ENCODE data around the gene DSCAML1.
"Not testable (repeated sequence)": the region's sequence is repeated elsewhere in the genome, so short reads cannot be mapped to it uniquely, and the experiment has no call there.

DSCAML1 gene

GRCh38 chr11:117766026-117766425 is 31.0 kb downstream of the DSCAML1 start:
- DNase-seq (ENCODE audit: low read depth in 1 of 2, low spot score in 1 of 2) = no peak

DNA sequence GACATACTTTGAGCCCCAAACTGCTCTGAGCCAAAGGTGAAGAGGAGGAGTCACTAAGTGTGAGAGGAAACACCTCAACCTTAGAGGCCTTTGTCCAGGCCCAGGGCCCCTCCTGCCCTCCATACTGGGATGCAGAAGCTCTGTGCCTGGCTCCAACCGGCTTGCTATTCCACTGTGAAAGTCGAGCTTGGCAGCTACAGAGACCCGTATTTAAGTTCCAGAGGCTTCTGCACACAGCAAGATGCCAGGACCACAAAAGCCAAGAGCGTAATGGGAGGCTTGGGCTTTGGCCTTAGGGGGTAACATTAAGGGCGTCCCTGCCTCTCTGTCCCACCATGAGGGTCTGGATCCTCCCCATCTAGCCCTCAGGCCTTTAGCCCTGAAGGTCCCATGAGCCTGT is 31.9 kb downstream of the DSCAML1 start:
- no peak for DNase-seq (ENCODE audit: low read depth in 1 of 2, low spot score in 1 of 2)

DNA sequence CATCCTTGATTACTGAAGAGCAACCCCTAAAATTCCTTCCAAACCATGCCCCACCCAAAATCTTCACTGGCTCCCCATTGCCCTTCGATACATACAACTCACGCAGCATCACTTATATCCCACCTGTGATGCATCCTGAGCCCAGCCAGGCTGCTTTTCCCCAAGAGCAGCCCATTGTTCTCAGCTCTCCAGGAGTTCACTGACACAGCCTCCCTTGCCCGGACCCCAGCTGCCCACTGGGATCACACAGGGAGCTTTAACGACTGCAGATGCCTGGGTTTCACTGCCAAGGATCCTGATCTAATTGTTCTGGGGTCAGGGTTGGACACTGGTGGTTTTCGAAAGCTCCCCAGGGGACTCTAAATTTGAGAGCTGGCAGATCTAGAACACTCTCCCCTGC is 33.6 kb downstream of the DSCAML1 start:
- not testable (repeated sequence) for DNase-seq (ENCODE audit: low read depth in 1 of 2, low spot score in 1 of 2)

GRCh38 chr11:117761993-117762392 is 35.0 kb downstream of the DSCAML1 start:
- DNase-seq (ENCODE audit: low read depth in 1 of 2, low spot score in 1 of 2) = no peak

GRCh38 chr11:117759305-117759704 is 37.7 kb downstream of the DSCAML1 start:
- DNase-seq (ENCODE audit: low read depth in 1 of 2, low spot score in 1 of 2) = no peak

DNA sequence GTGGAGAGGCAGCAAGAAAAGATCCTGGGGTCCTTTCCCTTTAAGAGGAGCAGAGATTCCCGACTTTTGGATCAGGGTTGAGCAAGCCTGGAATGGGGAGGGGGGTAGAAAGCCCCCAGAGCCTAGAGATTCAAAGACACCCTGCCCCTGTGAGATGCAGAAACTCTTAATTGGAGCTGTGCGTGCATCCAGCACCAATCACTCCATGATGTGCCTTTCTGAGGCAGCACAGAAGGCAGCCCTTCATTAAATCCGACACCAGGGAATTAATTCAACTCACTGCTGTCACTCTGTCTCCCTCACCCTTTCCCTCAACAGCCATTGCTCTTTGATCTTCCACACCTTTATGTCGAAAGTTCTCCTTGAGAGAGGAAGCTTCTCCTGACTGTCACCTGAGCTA is 43.0 kb downstream of the DSCAML1 start:
- no peak for DNase-seq (ENCODE audit: low read depth in 1 of 2, low spot score in 1 of 2)

GRCh38 chr11:117752721-117753237 is 44.2 kb downstream of the DSCAML1 start:
- DNase-seq (ENCODE audit: low read depth in 1 of 2, low spot score in 1 of 2) = no peak

DNA sequence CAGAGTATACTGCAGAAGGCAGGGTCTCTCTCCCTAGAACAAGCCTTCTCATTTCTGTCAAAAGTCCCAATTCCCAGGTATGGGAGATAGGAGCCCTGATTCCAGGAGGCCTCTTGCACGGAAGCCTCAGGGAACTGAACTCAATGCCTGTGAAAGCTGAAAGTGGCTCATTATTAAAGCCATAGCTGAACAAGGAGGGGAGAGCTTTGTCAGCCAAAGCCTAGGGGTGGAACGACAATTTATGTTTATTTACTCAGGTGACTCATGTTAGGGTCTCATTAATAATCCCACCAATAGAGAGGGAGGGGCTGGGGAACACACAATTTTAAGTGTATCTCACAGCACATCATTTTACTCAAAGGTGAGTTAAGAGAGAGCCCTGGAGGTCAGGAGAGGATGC is 44.9 kb downstream of the DSCAML1 start:
- DNase-seq (ENCODE audit: low read depth in 1 of 2, low spot score in 1 of 2) = no peak

GRCh38 chr11:117750916-117751662 is 45.9 kb downstream of the DSCAML1 start:
- no peak for DNase-seq (ENCODE audit: low read depth in 1 of 2, low spot score in 1 of 2)

GRCh38 chr11:117750357-117750756 is 46.7 kb downstream of the DSCAML1 start:
- no peak for DNase-seq (ENCODE audit: low read depth in 1 of 2, low spot score in 1 of 2)

GRCh38 chr11:117749541-117749910 is 47.5 kb downstream of the DSCAML1 start:
- DNase-seq (ENCODE audit: low read depth in 1 of 2, low spot score in 1 of 2) = no peak

DNA sequence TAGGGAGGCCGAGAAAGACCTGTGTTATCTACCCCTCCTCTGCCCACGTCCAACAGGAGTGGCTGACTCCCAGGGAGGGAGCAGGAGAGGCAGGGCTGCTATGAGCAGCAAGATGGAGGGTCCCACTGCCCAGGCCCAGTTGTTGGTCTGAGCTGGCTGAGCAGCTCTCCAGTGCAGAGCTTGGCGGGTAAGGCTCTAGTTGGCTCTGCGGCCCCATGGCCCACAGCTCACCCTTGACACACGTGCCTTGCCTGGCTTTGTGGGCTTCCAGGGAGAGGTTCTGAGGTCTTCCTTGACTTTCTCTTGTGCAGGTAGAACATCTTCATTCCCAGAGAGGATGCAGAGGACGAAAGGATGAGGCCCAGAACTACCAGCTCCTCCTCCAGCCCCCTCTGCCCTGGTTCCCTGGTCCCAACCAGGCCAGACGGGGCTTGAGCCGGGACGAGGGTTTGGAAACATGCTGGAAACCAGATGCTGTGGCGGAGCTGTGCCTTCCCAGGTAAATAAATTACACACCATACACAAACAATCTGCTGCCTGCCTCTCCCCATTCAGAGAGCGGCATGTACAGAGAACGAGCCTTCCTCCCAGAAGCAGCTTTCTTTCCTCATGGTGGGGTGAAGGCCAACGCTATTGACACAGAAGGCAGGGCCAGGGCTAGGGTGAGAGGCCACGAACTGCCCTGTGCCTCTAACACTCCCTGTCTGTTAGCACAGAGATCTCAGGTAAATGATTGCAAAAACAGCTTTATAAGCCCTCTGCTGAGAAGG is 48.1 kb downstream of the DSCAML1 start:
- no peak for DNase-seq (ENCODE audit: low read depth in 1 of 2, low spot score in 1 of 2)

GRCh38 chr11:117747892-117748291 is 49.1 kb downstream of the DSCAML1 start:
- DNase-seq (ENCODE audit: low read depth in 1 of 2, low spot score in 1 of 2) = no peak

DNA sequence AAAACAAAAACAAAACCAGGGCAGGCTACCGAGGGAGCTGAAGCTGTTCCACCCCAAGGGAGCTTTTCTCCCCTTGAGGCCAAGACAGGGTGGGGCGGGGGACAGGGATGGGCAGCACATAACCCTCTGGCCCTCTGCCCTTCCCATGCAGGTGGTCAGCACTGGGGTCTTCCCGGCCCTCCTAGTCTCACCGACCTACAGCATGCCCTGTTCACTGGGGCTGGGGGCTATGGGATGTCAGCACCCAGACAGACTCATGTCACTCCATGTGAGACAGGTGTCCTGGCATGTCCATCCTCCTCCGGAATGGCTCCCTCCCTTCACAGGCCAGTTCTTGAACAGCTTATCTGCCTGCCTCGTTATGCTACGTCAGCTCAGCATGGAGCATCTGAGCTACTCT is 51.7 kb downstream of the DSCAML1 start:
- DNase-seq (ENCODE audit: low read depth in 1 of 2, low spot score in 1 of 2) = no peak

GRCh38 chr11:117744471-117745150 is 52.4 kb downstream of the DSCAML1 start:
- no peak for DNase-seq (ENCODE audit: low read depth in 1 of 2, low spot score in 1 of 2)

- no peak for DNase-seq (ENCODE audit: low read depth in 1 of 2, low spot score in 1 of 2)
These were observed 53.7 kb downstream of the DSCAML1 start for GRCh38 chr11:117743121-117743815.

DNA sequence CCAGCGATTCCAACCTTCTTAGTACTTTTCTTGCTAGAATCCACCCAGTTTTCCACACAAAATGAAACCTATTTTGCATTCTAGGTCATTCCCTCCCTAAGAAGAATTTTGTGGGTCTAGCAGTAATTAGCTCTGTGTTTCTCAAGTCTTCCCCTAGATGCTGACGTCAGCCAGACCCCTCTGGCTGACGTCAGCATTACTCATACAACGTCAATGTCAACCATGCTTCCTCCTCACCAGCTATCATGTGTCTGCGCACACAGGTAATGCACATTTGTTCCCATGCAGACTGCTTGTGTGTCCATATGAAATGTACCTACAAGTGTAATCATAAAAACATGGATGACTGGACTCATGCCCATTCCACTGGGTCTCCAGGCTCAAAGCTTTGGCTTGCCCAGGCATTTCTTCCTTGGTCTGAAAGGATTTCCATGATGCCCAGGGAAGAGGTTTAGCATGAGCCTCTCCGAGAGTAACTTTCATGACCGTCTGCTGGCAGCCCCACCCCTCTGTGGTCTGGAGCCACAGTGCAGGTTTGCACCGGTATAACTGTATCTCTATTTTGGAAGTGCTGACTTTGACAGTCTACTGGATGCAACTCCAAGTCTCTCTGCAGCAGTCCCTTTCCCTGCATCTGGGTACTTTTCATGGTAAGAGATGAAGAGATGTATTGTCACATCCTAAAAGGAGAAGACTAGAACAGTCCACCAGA is 58.6 kb downstream of the DSCAML1 start:
- no peak for DNase-seq (ENCODE audit: low read depth in 1 of 2, low spot score in 1 of 2)

DNA sequence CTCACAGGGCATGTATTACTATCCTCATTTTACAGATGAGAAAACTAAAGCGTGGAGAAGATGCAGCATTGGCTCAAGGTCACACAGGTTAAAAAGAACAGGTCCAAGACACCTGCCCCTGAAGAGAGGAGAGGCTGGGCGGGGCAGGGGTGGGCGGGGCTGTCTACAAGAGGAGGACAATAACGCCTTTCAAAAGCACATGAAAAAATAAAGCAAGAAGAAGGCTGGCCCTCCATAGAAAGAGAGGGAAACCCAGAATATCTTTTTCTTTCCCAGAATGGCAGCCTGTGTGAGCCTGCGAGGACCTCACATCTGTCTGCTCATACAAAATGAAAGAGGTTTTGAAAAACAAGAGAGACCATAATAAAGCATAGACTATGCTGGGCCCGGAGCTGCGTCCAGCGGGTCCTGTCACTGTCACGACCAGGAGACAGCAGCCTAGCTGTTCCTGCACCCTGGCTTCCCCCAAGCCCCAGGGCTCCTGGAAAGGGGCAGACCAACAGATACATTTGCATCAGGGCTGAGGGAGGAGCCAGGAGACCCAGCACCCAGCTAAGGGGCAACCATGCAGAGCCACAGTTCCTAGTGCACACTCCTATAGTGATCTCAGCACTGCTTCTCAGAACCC is 61.6 kb downstream of the DSCAML1 start:
- no peak for DNase-seq (ENCODE audit: low read depth in 1 of 2, low spot score in 1 of 2)

DNA sequence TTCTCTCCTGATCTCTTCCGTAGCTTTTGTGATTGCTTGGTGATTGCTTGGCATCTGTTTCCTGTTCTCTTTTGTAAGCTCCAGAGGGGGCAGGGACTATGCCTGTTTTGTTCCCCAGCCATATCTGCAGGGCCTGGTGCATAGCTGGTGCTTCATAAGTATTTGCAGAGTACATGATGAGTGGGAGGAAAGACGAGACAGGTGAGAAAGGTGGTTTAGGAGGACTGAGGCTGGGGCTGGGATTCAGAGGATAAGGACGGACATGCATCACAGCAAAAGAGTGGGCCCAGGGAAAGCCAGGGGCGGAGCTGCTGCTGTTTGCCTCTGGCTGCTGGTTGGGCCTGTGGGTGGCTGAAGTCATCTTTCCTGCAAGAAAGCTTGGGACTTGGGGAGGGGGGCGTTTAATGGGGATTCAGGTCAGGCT is 62.4 kb downstream of the DSCAML1 start:
- no peak for DNase-seq (ENCODE audit: low read depth in 1 of 2, low spot score in 1 of 2)

GRCh38 chr11:117733316-117733715 is 63.7 kb downstream of the DSCAML1 start:
- no peak for DNase-seq (ENCODE audit: low read depth in 1 of 2, low spot score in 1 of 2)
